Measurements from ENCODE around the gene ARHGDIB. TPM values are rescaled to one million over a fixed set of nuclear protein-coding genes. Genes with fewer than 3 reads are reported as not detected.

The ARHGDIB gene
- polyA plus RNA-seq, 1 experiment, result 31.7 TPM

GRCh38 chr12:14958361-14959125 lies 2.9 kb downstream of the ARHGDIB start:
- ChIA-PET CTCF (no interaction called here), POLR2A (no interaction called here)
- no peak for TF ChIP-seq CTCF (IDR thresholded peaks at IDR 0.05; ENCODE audit: insufficient read depth, low read depth, low read length)
- Histone ChIP-seq H3K36me3 (ENCODE audit: control insufficient read depth, insufficient read depth, low read length) (no peaks in the 10 kb centered on the region), H3K4me3 (ENCODE audit: low read depth, low read length) (no peak overlapping the region), H3K27me3 (ENCODE audit: control insufficient read depth, insufficient read depth, low read length) (no peaks in the 10 kb centered on the region)
- DNase-seq (ENCODE audit: low read depth), result no peak

GRCh38 chr12:14957551-14958168 lies 3.7 kb downstream of the ARHGDIB start:
- Histone ChIP-seq H3K27me3 (ENCODE audit: control insufficient read depth, insufficient read depth, low read length) (no peaks in the 10 kb centered on the region), H3K4me3 (ENCODE audit: low read depth, low read length) (no peak overlapping the region), H3K36me3 (ENCODE audit: control insufficient read depth, insufficient read depth, low read length) (no peaks in the 10 kb centered on the region)
- TF ChIP-seq CTCF (IDR thresholded peaks at IDR 0.05; ENCODE audit: insufficient read depth, low read depth, low read length), result no peak
- no peak for DNase-seq (ENCODE audit: low read depth)
- ChIA-PET POLR2A (no interaction called here), CTCF (interaction anchor here (0.9 kb wide), 1 partner anchor 112 kb away, joined by 4 read pairs; no protein-coding TSS in a partner anchor)

- TF ChIP-seq CTCF (IDR thresholded peaks at IDR 0.05; ENCODE audit: insufficient read depth, low read depth, low read length), result no peak
- no peaks in the 10 kb centered on the region for H3K27me3 ChIP-seq (ENCODE audit: control insufficient read depth, insufficient read depth, low read length)
- POLR2A ChIA-PET, result no interaction called here
- no peak for DNase-seq (ENCODE audit: low read depth)
- CTCF ChIA-PET, result interaction anchor here (0.9 kb wide), 1 partner anchor 111 kb away, joined by 4 read pairs; no protein-coding TSS in a partner anchor
- H3K4me3 ChIP-seq (ENCODE audit: low read depth, low read length), result no peak overlapping the region
- no peaks in the 10 kb centered on the region for H3K36me3 ChIP-seq (ENCODE audit: control insufficient read depth, insufficient read depth, low read length)
These were observed 4.5 kb downstream of the ARHGDIB start for GRCh38 chr12:14956905-14957304.

GRCh38 chr12:14956024-14956891 lies 5.1 kb downstream of the ARHGDIB start:
- ChIA-PET CTCF (no interaction called here), POLR2A (no interaction called here)
- Histone ChIP-seq H3K36me3 (ENCODE audit: control insufficient read depth, insufficient read depth, low read length) (no peaks in the 10 kb centered on the region), H3K4me3 (ENCODE audit: low read depth, low read length) (no peak overlapping the region), H3K27me3 (ENCODE audit: control insufficient read depth, insufficient read depth, low read length) (no peaks in the 10 kb centered on the region)
- no peak for TF ChIP-seq CTCF (IDR thresholded peaks at IDR 0.05; ENCODE audit: insufficient read depth, low read depth, low read length)
- DNase-seq (ENCODE audit: low read depth), result no peak

GRCh38 chr12:14954269-14954668 lies 7.1 kb downstream of the ARHGDIB start:
- DNase-seq (ENCODE audit: low read depth), result no peak
- no peak for TF ChIP-seq CTCF (IDR thresholded peaks at IDR 0.05; ENCODE audit: insufficient read depth, low read depth, low read length)
- Histone ChIP-seq H3K4me3 (ENCODE audit: low read depth, low read length) (no peak overlapping the region), H3K27me3 (ENCODE audit: control insufficient read depth, insufficient read depth, low read length) (no peaks in the 10 kb centered on the region), H3K36me3 (ENCODE audit: control insufficient read depth, insufficient read depth, low read length) (no peaks in the 10 kb centered on the region)
- CTCF ChIA-PET, result no interaction called here
- POLR2A ChIA-PET, result no interaction called here

Data from BJ (cell line).